Glutamatergic neuron (in vitro differentiated cells): ENCODE data around the gene ADGRL3. TPM values are rescaled to one million over a fixed set of nuclear protein-coding genes. Genes with fewer than 3 reads are reported as not detected.
A peak's percentile ranks its signal among the peaks of the same experiment; 100 is the strongest.

Experiments used
- DNase-seq: peaks from one replicate; pipeline ENCODE4 v3.0.0; 2022
- H3K27ac Mint-ChIP-seq: one replicate; pipeline ENCODE4 v1.8.0; 2020; ENCODE audit warnings: mild to moderate bottlenecking, mixed read lengths, inconsistent platforms; ENCODE audit not compliant: unreplicated experiment
- H3K27me3 Mint-ChIP-seq: one replicate; pipeline ENCODE4 v1.8.0; 2020; ENCODE audit warnings: mild to moderate bottlenecking, moderate library complexity, mixed read lengths, inconsistent platforms; ENCODE audit not compliant: unreplicated experiment
- H3K36me3 Mint-ChIP-seq: one replicate; pipeline ENCODE4 v1.8.0; 2020; ENCODE audit warnings: mild to moderate bottlenecking, mixed read lengths, inconsistent platforms; ENCODE audit not compliant: unreplicated experiment
- H3K4me1 Mint-ChIP-seq: one replicate; pipeline ENCODE4 v1.8.0; 2020; ENCODE audit warnings: mild to moderate bottlenecking, low read depth, mixed read lengths, inconsistent platforms; ENCODE audit not compliant: unreplicated experiment
- H3K4me3 Mint-ChIP-seq: one replicate; pipeline ENCODE4 v1.8.0; 2020; ENCODE audit warnings: mild to moderate bottlenecking, mixed read lengths, inconsistent platforms; ENCODE audit not compliant: unreplicated experiment
- H3K9me3 Mint-ChIP-seq: one replicate; pipeline ENCODE4 v1.8.0; 2020; ENCODE audit warnings: mild to moderate bottlenecking, moderate library complexity, mixed read lengths, inconsistent platforms; ENCODE audit not compliant: unreplicated experiment
- CTCF ChIP-seq: fragments of 200-600 bp; sonication (generic); IDR thresholded peaks from one replicate; pipeline ENCODE4 v1.5.0; 2021; ENCODE audit not compliant: partially characterized antibody, unreplicated experiment
- total RNA-seq: library from RNA; stranded (reverse); fragmentation: NEBNext Ultra II Directional; extraction: Animal tissue kit (Norgen Biotek cat#: 25700); gene quantifications from one replicate; pipeline ENCODE4 v1.2.1, GENCODE V29; 2021; ENCODE audit not compliant: unreplicated experiment

Gene ADGRL3
- total RNA-seq, 1 donor from 2014 or later, result 193 TPM

GRCh38 chr4:61924131-61924530 is 724.0 kb downstream of the ADGRL3 start:
- no peaks in the 10 kb centered on the region for H3K9me3 Mint-ChIP-seq
- TF ChIP-seq CTCF, result no peak
- peaks cover 4% of the 10 kb centered on the region for H3K4me1 Mint-ChIP-seq
- H3K4me3 Mint-ChIP-seq, result no peak overlapping the region
- no peak overlapping the region for H3K27ac Mint-ChIP-seq
- DNase-seq, result no peak
- H3K36me3 Mint-ChIP-seq, result no peaks in the 10 kb centered on the region
- H3K27me3 Mint-ChIP-seq, result no peaks in the 10 kb centered on the region

- H3K27me3 Mint-ChIP-seq, result no peaks in the 10 kb centered on the region
- H3K4me3 Mint-ChIP-seq, result no peak overlapping the region
- H3K4me1 Mint-ChIP-seq, result peaks cover 3% of the 10 kb centered on the region
- DNase-seq, result no peak
- no peak overlapping the region for H3K27ac Mint-ChIP-seq
- no peak for TF ChIP-seq CTCF
- peaks cover 6% of the 10 kb centered on the region for H3K9me3 Mint-ChIP-seq
- H3K36me3 Mint-ChIP-seq, result no peaks in the 10 kb centered on the region
Observed at GRCh38 chr4:61933527-61933926, 733.4 kb downstream of the ADGRL3 start.

GRCh38 chr4:61934198-61934597 is 734.1 kb downstream of the ADGRL3 start:
- no peak for TF ChIP-seq CTCF
- H3K36me3 Mint-ChIP-seq, result no peaks in the 10 kb centered on the region
- H3K27ac Mint-ChIP-seq, result no peak overlapping the region
- peaks cover 3% of the 10 kb centered on the region for H3K4me1 Mint-ChIP-seq
- no peak overlapping the region for H3K4me3 Mint-ChIP-seq
- H3K9me3 Mint-ChIP-seq, result peaks cover 6% of the 10 kb centered on the region
- no peaks in the 10 kb centered on the region for H3K27me3 Mint-ChIP-seq
- no peak for DNase-seq

- Mint-ChIP-seq H3K4me3 (no peak overlapping the region), H3K36me3 (no peaks in the 10 kb centered on the region), H3K27me3 (no peaks in the 10 kb centered on the region), H3K9me3 (peaks cover 2% of the 10 kb centered on the region), H3K27ac (no peak overlapping the region), H3K4me1 (peaks cover 3% of the 10 kb centered on the region)
- DNase-seq, result no peak
- no peak for TF ChIP-seq CTCF
Observed at GRCh38 chr4:61938250-61938846, 738.2 kb downstream of the ADGRL3 start.

GRCh38 chr4:61950625-61951024 is 750.5 kb downstream of the ADGRL3 start:
- no peaks in the 10 kb centered on the region for H3K4me1 Mint-ChIP-seq

More at GRCh38 chr4:61950625-61951024, 750.5 kb downstream of the ADGRL3 start:
- no peak for DNase-seq
- no peak overlapping the region for H3K4me3 Mint-ChIP-seq
- H3K9me3 Mint-ChIP-seq, result peaks cover 8% of the 10 kb centered on the region
- no peak for TF ChIP-seq CTCF
- H3K27me3 Mint-ChIP-seq, result no peaks in the 10 kb centered on the region
- peak overlapping the region; percentile 31 for H3K27ac Mint-ChIP-seq
- H3K36me3 Mint-ChIP-seq, result no peaks in the 10 kb centered on the region
